Fibroblast of the aortic adventitia (primary cell): ENCODE data around the gene ZNF22. TPM values are rescaled to one million over a fixed set of nuclear protein-coding genes. Genes with fewer than 3 reads are reported as not detected.

ENCODE experiments used
- DNase-seq: peaks from one replicate; pipeline ENCODE4 v3.0.0-alpha.2; 2010; ENCODE audit warnings: low read depth
- H3K4me3 ChIP-seq: 2 replicates; pipeline ENCODE4 v1.5.1; 2011; ENCODE audit warnings: low read depth, mild to moderate bottlenecking, control low read depth, low read length, moderate library complexity
- CTCF ChIP-seq: IDR thresholded peaks from 2 replicates; pipeline ENCODE4 v1.5.1; 2011; ENCODE audit warnings: mild to moderate bottlenecking, low read length, control low read depth, inconsistent platforms; ENCODE audit not compliant: insufficient read depth
- total RNA-seq: library from RNA; depleted of rRNA; stranded (reverse); fragments of >200 nt; gene quantifications from 2 replicates; pipeline ENCODE4 v1.2.3, GENCODE V29; 2012; ENCODE audit warnings: low replicate concordance

Gene ZNF22
- total RNA-seq, 1 donor: 16.6 TPM

DNA sequence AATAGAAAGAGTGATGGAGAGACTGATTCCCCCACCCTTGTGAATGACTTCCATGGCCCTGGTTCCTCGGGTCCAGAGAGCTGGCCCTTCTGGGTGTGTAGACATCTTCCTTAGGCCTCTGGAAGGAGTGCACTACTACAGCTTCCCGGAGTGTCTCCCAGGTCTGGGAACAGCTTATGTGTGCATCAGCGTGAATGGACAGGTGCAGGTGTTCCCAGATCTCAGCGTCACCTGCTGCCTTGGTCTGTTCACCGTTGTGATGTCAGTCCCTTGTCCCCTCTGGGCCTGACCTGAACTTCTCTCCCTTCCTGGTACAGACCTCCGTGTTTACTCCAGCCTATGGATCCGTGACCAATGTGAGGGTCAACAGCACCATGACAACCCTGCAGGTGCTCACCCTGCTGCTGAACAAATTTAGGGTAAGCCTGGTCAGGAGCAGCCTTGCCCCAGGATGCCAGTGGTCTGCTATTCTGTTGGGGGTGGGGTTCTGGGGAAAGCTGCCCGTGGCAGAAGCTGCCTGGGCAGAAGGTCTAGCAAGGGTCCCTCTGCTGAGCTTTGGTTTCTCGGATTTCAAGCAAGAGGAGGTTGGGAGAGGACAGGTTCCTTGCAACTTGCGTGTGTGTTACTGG lies 11.7 kb upstream of the ZNF22 start:
- TF ChIP-seq CTCF: no peak
- DNase-seq: no peak
- no peak overlapping the region for H3K4me3 ChIP-seq

DNA sequence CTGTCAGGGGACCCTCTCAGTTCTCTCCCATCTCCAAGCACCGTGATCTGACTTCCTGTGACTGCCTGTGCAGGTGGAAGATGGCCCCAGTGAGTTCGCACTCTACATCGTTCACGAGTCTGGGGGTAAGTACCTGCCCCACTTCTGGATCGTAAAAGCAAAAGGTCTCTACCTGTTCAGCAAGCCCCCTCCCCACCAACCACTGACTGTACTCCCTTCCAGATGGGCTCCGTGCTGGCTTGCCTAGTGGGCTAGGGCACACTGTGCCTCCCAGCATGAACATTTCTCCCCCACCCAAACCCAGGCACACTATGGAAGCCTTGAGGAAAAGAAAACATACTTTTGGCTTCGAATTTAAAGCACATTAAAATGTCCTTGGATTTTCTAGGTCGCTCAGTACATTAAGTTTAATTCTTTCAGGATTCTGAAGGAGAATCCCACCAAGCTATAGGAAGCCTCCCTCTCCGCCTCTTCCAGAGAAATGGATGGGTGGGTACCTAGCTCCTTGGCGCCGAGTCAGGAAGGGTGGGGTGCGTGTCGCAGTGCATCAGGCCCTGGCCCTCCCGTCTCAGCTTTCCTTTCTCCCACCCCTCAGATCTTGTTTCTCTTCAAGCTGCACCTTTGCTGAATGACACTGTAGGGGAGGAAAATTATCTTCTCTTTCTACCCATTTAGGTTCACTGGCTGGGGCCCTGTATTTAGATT lies 11.0 kb upstream of the ZNF22 start:
- H3K4me3 ChIP-seq: no peak overlapping the region
- no peak for TF ChIP-seq CTCF
- DNase-seq: no peak

DNA sequence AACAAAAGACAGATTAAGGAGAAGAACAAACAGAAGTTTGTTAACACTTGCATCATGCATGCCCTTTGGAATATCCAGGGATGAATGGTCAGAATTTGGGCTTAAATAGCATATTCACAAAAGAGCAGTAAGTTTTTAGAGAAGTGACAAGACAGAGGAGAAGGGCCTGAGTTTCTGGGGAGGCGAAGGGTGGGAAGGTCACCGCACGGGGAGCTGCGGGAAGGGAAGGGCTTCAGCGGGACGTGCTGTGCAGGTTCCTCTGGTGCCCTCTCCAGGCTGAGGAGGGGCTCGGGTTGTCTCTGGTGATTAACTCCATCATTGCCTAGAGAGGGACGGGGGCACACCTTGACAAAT lies 10.4 kb upstream of the ZNF22 start:
- TF ChIP-seq CTCF: no peak
- no peak overlapping the region for H3K4me3 ChIP-seq
- peak; percentile 18 for DNase-seq

DNA sequence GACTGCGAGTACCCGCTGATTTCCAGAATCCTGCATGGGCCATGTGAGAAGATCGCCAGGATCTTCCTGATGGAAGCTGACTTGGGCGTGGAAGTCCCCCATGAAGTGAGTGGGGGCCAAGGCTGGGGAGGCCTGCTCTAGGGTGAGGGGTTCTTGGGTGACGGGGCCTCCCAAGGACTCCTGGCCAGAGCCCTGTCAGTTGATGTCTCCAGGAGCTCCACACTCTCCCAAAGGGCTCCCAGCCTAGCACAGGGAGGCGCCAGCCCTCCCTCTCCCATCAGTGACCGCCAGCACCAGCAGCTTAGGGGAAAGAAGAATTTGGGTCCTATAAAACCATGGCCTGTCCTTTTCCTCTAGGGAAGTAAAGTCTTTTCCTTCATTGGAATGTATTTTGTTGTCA lies 9.8 kb upstream of the ZNF22 start:
- no peak for TF ChIP-seq CTCF
- H3K4me3 ChIP-seq: no peak overlapping the region
- no peak for DNase-seq

- H3K4me3 ChIP-seq: no peak overlapping the region
- no peak for DNase-seq
- TF ChIP-seq CTCF: no peak
Observed at GRCh38 chr10:44991571-44991970, 9.2 kb upstream of the ZNF22 start.

DNA sequence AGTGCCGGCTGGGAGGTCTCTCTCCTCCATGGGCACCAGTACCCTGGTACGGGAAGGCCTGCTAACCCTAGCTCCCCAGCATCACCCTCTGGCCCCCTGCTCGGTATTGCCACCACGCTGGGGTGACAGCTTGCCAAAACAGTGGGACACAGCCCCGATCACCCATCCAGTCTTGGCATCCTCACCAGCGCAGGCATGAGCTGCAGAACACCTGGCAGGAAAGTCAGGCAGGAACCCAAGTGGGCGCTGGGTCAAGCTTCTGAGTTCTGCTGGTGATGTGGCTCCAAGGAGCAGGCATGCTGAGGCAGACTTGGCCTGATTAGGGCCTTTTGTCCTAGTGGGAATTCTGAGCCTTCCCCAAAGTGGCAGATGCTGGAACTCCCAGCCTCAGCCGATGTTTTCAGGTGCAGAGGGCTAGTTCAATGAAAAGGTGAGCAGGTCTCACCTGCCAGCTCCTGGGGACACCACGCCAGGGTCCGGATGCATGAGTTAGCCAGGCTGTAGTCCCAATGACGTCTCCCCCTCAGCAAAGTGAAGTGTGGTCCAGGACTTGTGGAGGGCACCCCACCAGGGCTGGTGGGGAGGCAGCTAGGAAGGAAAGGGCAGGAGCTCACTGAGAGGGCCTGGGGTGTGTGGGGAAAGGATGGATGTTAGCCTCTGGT lies 8.5 kb upstream of the ZNF22 start:
- H3K4me3 ChIP-seq: no peak overlapping the region
- no peak for DNase-seq
- no peak for TF ChIP-seq CTCF
